GM10266 (cell line): ENCODE results near the gene IQSEC1.

ENCODE experiments used
- DNase-seq: peaks from one replicate; pipeline ENCODE4 v3.0.0; 2012; ENCODE audit errors: extremely low spot score
- TF ChIP-seq, protein P1 (sequence below): IDR thresholded peaks from 2 replicates; pipeline ENCODE4 v1.5.1; 2012; ENCODE audit warnings: mild to moderate bottlenecking, low read depth; ENCODE audit not compliant: control insufficient read depth, insufficient read depth; ENCODE audit errors: missing control alignments

Gene IQSEC1

DNA sequence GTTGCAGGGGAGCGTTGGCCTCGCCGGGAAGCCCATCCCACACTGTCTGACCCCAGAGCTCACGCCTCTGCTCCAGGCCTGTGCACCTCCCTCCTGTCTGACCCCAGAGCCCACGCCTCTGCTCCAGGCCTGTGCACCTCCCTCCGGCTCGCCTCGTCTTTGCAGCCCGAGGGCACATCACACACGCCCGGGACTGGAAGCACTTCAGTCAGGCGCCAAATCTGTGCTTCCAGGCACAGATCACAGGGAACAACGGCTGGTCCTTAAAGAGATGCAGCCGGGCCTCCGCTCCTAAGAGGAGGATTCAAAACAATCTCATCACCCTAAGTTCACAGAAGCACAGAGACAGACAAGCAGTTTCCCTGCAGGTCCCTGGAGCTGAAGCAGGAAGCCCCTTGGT lies 128.8 kb downstream of the IQSEC1 start:
- DNase-seq = no peak
- TF ChIP-seq, protein P1, sequence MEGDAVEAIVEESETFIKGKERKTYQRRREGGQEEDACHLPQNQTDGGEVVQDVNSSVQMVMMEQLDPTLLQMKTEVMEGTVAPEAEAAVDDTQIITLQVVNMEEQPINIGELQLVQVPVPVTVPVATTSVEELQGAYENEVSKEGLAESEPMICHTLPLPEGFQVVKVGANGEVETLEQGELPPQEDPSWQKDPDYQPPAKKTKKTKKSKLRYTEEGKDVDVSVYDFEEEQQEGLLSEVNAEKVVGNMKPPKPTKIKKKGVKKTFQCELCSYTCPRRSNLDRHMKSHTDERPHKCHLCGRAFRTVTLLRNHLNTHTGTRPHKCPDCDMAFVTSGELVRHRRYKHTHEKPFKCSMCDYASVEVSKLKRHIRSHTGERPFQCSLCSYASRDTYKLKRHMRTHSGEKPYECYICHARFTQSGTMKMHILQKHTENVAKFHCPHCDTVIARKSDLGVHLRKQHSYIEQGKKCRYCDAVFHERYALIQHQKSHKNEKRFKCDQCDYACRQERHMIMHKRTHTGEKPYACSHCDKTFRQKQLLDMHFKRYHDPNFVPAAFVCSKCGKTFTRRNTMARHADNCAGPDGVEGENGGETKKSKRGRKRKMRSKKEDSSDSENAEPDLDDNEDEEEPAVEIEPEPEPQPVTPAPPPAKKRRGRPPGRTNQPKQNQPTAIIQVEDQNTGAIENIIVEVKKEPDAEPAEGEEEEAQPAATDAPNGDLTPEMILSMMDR = no peak

DNA sequence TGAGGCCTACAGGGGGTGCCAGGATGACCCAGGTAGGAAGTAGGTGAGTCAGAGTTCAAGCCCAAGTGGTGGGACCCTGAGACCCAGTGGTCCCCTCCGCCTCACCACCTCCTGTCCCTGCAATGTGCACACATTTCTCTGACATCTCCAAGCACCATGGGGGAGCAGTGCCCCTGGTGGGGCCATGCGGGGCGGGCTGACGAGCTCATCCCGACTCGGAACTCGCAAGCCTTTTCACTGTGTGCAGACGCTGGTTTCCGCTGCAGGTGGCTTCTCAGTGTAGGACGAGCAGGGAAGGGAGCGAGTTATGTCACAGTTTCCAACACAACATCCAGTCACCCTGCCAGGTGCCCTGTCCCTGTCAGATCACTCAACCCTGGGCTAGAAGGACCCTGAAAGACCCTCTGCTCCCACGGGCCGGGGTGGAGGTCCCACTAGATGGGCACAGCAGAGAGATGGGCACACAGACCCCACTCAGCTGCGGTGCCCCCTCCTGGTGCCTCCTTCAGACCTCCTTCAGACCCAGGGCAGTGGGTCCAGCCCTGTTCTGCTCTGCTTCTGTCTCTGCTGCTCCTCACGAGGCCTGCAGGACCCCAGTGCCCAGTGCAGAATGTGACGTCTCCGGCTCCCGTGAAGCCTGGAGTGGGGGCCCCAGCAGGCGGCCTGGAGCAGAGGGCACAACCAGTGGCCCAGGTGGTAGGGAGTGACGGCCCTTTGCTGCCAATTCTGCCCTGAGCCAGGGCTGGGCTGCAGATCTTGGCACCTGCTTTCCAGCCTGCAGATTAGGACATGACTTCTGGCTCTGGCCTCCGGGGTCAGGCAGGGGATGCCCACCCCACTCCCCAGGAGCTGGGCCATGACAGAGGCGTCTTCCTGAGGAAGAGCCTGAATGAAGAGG lies 129.9 kb downstream of the IQSEC1 start:
- DNase-seq = no peak
- TF ChIP-seq, protein P1 = no peak

DNA sequence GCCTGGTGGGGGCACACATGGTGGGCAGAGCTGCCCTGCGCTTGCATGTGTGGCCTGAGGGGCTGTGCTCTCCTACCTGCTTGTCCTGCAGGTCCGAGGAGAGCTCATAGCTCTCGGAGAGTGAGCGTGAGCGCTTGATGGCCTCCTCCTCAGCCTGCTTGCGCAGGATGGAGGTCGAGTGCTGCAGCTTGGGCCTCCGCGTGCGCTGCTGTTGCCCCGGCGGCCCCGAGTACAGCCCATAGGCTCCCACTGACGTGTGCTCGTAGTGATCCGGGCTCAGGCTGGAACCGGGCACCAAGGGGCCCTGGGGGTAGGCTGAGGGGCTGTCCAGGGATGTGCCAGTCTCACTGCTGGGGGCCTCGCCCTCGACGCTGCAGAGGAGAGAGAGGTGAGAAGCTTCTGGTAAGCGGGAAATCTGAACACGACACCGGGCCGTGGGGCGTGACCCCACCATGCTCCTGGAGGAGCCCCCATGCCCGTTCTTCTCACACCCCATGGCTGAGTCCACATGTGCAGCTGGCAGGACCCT lies 131.7 kb downstream of the IQSEC1 start:
- TF ChIP-seq, protein P1 = no peak
- no peak for DNase-seq

DNA sequence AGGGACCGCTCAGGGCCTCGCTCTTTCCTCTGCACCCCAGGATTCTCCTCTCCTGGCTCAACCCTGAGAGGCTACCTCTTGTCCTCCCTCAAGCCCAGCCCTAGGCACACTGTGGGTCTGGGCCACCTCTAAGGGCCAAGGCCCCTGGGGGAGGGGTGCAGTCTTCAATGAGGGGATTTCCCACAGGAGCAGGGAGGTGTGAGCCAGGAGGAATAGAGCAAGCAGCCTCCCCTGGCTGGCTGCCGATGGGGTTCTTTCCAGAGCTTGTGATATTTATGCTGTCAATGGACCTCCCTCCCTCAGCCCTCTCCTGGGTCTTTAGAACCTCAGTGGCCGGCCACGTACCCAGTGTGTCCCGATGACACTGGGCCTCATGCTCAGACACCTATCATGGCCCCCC lies 132.4 kb downstream of the IQSEC1 start:
- TF ChIP-seq, protein P1 = no peak
- no peak for DNase-seq

DNA sequence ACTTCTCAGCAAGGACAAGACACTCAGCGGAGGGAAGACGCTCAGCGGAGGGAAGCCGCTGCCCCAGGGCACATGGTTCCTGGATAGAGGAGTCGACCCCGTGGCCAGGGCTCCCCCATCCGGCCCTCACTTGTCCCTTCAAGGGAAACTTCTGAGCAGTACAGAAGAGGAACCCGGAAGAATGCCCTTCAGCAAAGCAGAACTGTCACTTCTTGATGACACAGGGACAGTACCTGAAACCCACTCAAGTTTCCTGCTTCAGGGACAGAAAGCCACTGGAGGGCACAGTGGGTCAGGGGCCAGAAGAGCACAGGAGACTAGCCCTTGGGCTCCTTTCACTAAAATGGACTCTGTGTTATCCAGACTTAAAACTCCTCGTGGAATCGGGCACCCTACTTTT lies 134.1 kb downstream of the IQSEC1 start:
- TF ChIP-seq, protein P1 = no peak
- no peak for DNase-seq

DNA sequence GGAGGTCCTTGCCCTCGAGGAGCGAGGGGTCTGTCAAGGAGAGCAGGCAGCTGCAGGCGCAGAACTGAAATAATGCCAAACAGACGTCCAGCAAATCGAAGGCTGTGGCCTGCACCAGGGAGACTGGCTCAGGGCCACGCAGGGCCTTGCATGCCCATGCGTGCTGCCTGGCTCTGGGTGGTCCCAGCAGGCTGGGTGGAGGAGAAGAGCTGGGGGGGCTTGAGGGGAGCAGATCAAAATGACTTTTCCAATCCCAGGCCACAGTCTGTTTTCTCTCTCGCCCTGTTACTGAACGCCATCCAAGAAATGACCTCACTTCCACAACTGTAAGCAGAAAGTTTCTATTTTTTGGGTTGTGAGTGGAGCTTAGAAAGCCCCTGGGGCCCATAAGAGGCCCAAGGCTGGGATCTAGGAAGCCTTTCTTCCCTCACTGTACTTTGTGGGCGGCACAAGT lies 134.9 kb downstream of the IQSEC1 start:
- DNase-seq = no peak
- TF ChIP-seq, protein P1 = no peak
